ENCODE results near the gene WNT1.

WNT1 gene

DNA sequence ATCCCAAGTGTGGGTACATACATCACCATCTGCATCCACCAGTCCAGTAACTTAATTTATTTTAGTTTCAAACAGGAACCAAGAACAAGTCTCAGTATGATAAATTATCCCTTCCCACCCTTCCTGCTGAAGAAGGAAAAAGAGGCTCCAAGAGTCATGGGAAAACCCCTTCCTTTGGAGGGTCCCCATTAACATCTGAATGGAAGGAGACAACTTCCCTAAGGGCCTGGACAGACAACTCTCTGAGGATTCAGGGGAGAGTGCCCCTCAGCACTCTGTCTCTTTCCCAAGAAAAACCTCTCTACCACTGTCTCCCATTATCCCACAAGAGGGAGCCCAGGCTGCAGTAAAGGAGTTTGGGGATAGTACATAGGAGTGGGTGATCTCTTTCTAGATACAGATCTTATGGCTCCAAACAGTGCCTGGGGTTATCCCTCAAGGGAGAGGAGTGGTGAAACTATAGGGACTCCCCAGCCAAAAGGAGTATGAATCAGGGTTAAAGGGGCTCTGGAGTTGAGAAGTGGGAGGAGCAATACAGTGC lies 12.8 kb upstream of the WNT1 start:
- DNase-seq, result no peak

DNA sequence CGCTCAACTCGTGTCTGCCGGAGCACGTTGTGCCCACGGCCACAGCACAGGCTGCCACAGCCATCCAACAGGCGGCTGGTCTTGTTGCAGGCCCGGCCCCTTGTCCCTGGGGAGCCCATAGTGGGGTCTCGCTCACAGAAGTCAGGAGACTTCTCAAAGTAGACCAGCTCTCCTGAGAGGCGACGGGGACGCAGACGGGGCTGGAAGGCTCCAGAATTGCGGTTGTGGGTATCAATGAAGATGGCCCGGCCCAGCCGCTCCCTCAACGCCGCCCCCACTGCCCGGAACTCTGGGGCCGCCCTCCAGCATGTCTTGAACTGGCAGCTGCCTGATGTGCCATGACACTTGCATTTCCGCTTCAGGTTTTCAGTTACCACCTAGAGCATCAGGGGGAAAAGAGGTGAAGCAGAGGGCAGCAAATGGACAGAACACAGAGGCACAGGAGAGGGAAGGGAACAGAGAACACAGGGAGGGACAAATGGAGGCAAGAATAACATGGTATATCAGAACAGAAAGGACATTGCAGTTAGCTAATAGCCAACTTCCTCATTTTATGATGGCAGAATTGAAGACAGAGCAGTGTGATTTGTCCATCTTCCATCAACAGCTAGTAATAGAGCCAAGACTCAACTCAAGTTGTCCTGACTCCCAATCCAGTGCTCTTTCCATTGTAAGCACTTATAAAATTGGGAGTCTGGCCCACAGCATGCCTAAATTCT lies 11.8 kb upstream of the WNT1 start:
- DNase-seq, result no peak

DNA sequence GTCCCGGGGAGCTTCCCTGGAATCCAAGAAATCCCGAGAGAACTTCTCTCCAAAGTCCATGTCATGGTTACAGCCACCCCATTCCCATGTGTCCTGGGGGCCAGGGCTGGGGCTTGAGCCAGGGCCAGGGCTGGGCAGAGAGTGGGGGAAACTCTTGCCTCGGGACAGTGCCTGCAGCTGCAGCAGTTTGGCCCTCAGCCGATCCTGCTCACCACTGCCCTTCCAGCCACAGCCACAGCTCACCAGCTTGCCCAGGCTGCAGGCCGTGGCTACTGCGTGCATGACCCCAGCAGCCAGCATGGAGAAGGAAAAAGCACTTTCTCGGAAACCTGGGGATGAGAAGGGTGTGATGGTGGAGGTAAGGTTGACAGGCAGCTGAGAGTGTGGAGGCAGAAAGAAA lies 10.1 kb upstream of the WNT1 start:
- DNase-seq, result no peak

DNA sequence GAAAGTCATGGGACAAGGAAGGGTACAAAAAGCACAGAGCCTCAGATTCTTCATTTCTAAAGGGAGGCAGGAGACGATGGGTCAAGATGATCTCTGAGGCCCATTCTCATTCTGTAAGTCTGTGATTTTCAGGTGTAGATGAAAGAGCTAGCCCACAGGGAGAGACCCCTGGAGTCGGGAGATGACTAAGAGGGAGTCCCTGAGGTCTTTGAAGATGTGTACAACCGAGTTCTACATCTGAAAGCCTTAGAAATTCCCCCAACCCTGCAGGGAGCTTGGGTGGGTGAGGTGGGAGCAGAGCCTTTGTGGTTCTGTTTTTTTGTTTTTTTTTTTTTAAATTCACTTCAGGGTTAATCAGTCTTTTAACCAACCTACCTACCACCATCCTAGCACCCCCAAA lies 9.7 kb upstream of the WNT1 start:
- no peak for DNase-seq

DNA sequence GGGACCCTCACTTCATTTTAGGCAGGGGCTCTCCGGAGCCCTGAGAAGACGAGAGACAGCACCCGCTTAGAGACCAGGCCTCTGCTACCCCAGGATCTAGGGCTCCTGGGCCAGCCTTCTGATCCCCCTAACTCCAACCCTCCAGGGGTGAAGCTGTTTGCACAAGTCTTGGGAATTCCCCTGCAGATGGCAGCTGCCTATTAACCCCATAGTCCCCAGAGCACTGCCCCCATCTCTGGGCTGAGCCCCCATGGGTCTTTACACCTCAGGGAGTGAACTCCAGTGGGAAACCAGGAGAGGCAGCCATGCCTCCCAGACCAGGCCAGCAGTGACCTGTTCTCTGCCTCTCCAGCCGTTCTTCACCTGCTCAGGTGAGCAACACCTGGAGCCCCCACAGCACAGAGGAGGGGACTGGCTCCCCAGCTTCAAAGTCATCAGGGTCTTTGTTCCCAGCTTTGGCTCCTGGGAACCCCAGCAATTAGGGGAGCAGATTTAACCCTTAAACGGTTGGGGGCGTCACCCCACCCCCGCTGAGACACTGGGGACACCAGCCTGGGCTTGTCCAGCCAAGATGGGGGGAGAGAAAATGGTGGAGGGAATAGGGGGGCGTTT lies 8.9 kb upstream of the WNT1 start:
- no peak for DNase-seq

DNA sequence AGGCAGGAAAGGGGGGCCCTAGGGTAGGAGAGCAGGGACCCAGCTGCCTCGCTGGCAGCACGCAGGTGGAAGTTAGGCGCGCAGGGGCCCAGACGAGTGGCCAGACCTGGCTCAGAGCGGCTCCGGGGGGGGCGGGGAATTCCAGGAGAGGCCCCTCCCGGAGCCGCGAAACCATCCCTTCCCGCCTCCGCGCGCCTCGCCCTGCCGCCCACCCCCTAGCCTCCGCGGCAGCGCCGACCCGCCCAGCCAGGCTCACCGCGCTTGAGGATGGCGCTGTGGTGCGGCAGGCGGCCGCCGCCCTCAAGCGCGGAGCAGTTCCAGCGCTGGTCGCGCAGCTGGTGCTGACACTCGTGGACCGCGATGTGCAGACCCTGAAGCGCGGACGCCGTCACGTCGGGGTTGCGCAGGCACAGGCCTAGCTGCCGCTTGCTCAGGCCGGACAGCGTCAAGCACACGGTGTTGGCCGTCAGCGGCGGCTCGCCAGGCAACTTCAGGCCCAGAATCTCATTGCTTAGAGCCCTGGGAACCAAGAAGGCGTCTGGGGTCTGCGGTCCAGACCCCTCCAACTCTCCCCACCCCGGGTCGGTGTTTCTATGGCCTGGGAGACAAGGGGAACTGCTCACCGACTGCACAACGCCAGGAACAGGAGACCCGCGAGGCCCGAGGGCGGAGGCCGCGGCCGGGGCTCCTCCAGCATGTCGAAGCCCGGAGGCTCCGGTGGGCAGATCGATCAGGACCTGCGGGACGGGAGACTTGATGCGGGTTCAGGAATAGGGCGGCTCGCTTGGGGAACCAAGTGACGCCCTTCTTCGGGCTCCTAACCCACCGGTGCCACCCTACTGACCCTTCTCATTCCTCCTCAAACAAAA lies 8.1 kb upstream of the WNT1 start:
- DNase-seq, result no peak

DNA sequence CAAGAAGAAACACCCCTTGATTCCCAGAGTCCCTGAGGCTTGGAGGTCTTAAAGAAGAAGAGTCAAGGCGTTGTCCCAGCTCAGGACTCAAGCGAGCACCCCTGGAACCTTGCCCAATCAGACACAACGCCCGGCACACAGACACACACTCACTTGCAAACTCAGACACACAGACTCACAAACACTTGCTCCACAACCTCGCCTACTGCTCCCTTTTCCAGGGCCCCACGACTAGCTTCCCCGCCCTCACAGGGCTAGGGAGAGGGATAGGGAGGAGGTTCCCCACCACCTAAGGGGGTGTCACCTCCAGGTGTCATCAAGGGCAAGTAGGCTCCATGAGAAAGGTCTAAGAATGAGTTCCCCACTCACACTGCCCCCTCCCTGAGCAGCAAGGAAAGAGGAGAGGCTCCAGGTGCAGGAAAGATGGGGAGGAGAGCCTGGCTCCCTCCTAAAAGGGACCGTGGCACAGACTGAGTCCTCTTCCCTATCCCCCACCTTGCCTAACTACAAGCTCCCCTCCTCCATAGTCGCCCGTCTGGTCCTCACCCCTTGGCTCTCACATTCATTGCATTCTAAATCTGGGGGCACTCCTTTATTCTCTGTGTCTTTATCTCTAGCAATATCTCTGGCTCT lies 7.3 kb upstream of the WNT1 start:
- no peak for DNase-seq

DNA sequence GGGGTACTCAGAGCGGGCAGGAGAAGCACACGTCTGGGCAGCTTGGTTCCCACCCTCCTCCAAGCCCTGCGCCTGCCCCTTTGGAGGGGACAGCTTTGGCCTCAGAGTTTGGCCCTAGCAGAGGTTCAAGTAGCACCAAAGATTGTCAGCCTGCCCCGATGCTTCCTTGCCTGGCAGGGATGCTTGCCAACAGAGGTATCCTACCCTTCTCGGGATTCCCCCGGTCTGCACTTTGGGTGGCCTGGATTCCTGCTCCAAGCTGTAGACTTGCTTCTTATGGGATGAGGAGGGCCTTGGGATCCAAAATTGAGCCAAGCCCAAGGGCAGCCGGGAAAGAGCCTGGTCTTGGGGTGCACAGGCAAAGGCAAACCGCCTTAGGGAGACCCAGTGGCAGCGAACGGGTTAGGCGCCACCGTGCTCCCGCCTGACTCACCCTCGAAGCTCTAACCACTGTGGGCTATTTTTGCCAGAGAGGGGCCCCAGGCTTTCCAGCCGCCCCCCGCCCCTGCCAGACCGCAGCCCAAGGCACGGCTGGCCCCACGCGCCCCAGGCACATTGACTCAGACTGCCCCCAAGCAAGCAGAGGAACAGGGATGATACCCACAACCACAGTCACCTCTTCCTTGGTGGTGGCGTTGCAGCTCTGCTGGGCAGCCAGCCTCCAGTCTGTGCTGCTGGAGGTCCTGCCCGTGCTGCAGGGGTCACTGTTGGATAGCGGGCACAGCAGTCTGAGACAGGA lies 5.7 kb upstream of the WNT1 start:
- no peak for DNase-seq

DNA sequence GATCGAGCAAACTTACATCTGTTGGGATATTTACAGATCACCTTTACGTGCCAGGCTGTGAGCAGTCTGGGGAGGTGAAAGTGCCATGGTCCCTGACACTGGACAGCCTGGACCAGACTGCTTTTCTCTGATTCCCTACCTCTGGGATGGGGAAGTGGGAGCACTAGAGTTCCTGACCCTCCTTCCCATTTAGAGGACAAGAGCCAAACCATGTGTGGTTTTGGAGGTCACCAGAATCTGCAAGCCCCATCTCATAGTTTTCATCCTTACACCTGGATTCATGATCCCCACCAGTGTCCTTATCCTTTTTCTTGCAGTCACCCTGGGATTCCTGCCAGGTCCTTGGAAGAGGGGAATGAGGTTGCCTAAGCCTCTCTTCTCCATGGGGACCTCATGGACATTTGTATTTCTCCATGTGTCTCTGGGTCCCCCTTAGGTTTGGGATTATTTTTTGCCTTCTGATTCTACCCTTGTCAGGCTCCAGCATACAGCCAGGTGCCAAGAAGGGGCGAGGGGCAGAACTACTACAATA lies 5.1 kb upstream of the WNT1 start:
- DNase-seq, result no peak

DNA sequence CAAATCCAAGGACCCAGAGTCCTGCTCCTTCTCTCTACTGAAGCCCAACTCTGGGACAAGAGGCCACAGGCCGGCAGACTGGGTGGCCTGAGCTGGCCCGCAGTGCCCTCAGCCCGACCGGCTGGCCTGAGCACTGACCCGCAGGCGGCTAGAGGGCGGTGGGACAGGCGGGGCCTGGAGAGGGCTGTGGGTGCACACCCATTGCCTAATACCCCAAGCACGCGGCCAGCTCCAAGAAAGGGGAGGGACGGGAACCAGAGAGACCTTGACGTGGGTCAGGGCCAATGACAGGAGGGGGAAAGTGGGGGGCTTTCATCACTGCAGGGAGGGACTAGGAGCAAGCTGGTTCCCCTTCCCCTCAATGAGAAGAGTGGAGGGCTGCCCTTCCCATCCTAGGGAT lies 4.6 kb upstream of the WNT1 start:
- no peak for DNase-seq

DNA sequence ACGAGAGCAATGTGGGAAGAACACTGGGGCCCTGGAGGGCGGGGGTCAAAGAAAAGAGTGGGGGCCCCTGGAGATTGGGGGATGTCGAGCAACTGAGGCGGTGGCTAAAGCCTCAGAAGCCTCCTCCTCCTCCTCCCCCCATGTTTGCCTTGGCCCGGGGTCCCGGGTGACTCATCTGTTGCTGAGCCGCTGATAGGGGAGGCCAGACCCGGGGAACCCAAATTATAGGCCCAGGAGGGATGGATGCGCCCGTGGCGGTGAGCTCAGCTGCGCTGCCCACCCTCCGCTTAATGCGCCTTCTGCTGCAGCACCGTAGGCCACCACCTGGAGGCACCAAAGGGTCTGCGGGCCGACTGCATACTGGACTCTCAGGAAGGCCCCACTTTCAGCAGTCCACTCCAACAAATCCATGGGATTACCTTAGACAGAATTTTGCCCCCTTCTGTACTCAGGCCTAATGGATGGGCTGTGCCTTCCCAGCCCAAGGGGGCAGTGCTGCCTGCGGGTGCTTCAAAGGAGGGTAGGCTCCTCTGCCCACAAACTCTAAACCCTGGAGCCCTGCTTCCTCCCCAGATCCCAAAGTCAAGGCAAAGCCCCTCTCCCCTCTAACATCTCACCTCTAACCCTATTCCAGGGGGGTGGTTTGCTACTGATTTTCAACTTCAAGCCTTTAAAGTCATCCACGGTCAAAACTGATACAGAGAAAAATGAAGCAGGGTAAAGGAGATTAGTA lies 4.0 kb upstream of the WNT1 start:
- no peak for DNase-seq

DNA sequence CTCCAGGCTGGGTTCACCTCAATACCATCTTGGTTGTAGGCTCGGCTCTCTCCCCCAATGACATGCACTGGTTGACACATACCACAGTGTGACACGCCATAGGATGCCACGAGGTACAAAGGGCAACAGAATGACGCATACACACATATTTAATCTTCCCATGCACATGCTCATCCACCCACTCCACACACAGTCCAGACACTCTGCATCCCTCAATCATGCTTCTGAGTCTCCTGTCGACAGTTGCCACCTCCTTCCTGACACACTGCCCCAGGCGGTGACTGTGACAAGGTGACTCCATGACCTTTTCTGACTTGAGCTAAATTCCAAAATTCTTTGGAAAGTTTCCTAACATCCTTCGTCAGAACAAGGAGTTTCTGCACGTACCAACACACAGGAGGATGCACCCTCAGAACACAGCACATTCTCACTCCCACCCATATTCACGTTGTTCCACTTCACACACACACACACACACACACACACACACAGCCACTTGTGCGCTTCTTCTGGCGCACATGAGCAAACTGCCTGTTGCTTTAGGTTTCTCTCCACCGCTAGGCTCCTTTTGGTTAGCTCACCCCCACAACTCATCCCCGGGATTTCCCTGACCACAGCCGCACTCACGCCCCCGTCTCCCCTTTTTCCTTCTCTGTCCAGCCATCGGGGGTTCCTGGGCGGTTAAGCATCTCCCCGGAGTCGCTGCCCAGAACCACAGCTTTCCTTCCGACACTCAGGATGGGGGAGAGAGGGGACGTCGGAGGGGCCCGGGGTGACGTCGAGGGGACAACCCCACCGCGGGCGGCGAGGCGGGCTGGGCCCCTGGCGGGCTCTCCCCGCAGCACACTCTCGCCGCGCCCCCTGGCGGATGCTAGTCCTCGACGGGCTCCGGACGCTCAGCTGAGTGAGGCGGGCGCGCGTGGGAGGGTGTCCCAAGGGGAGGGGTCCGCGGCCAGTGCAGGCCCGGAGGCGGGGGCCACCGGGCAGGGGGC lies 536 bp upstream of the WNT1 start:
- peak; percentile 75 for DNase-seq

DNA sequence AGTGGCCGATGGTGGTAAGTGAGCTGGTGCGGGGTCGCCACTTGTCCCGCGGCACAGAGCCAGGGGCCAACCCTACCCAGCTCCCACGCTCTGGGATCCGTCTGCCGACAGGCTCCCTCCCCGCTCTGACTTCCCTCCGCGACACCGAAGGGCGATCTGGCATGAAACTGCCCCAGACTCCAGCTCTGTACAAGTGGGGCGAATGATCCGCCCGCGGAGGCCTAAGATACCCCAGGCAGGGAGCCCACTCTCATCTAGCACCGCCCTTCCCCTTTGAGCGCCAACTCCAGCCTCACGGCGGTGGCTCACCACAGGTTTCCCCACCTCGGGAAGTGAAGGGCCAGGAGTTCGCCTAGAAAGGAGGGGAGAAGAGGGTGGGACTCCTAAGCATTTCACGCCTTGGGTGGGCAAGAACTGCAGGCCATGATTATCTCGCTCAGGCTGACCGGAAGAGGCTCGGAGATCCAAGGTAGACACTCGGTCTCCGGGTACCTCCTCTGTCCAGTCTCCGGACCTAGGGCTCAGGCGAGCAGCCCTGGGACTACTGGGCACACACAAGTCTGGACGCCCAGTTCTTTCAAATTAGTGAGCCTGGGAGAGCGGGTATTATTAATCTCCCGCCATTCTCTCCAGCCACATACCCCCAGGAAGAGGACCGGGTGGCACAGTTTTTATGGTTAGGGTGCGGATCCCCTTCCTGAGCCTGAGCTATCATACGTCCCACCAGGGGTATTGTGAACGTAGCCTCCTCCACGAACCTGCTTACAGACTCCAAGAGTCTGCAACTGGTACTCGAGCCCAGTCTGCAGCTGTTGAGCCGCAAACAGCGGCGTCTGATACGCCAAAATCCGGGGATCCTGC lies 849 bp downstream of the WNT1 start:
- no peak for DNase-seq

DNA sequence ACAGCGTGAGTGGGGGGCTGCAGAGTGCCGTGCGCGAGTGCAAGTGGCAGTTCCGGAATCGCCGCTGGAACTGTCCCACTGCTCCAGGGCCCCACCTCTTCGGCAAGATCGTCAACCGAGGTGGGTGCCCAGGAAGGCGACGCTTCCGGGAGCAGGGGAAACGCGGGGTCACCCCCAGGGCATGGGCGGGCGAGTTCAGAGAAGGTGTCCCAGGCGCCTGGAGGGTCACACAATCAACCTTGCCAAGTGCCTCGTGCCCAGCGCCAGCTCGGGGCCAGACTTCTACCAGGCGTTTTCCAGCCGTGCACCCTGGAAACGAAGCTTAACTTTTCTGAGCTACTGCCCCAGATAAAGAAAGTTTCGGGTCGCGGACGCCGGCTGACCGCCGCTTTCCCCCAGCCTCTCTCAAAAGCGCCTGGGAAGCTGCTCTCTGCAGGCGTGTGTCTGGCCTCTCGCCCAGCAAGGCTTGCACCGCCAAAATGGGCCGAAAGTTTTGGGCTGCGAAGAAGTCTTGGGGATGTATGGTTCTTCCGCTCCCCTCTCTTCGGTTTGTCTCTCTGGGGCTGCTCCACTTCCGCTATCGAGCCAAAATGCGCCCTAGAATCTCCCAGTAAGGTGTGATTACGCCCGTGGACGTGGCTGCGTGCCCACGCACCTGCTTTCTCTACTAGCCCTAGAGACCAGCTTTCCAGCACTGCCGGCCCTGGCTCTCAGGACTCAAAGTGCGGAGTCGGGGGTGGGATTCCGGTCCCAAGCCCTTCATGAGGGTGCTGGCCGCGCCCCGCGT lies 1.7 kb downstream of the WNT1 start:
- DNase-seq, result no peak

DNA sequence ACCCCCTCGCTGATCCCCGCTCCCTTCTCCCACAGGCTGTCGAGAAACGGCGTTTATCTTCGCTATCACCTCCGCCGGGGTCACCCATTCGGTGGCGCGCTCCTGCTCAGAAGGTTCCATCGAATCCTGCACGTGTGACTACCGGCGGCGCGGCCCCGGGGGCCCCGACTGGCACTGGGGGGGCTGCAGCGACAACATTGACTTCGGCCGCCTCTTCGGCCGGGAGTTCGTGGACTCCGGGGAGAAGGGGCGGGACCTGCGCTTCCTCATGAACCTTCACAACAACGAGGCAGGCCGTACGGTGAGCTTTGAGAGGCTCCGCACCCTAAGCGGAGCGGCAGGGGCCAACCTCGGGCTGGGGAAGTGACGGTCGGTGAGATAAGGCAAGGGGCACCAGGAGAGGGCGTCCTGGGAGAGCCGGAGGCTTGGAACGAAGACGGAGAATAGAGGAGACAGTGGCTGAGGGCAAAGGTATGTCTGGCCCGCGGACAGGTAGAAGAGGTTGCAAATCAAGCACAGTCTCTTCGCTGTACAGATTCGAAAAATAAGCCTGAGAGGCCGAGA lies 2.3 kb downstream of the WNT1 start:
- no peak for DNase-seq

DNA sequence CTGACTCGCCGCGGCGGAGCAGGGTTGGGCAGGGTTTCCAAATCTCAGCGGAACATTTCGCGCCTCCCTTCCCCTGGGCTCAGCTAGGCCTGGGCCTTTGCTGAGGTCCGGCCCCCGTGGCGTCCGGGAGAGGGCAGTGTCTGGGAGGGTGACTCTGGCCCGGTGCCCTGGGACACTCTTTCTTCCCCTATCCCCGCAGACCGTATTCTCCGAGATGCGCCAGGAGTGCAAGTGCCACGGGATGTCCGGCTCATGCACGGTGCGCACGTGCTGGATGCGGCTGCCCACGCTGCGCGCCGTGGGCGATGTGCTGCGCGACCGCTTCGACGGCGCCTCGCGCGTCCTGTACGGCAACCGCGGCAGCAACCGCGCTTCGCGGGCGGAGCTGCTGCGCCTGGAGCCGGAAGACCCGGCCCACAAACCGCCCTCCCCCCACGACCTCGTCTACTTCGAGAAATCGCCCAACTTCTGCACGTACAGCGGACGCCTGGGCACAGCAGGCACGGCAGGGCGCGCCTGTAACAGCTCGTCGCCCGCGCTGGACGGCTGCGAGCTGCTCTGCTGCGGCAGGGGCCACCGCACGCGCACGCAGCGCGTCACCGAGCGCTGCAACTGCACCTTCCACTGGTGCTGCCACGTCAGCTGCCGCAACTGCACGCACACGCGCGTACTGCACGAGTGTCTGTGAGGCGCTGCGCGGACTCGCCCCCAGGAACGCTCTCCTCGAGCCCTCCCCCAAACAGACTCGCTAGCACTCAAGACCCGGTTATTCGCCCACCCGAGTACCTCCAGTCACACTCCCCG lies 3.0 kb downstream of the WNT1 start:
- peak; percentile 41 for DNase-seq

DNA sequence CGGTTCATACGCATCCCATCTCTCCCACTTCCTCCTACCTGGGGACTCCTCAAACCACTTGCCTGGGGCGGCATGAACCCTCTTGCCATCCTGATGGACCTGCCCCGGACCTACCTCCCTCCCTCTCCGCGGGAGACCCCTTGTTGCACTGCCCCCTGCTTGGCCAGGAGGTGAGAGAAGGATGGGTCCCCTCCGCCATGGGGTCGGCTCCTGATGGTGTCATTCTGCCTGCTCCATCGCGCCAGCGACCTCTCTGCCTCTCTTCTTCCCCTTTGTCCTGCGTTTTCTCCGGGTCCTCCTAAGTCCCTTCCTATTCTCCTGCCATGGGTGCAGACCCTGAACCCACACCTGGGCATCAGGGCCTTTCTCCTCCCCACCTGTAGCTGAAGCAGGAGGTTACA lies 3.6 kb downstream of the WNT1 start:
- DNase-seq, result no peak
